Activated CD4-positive, alpha-beta memory T cell treated with anti-CD3 and anti-CD28 coated beads, Interleukin-2, amount 10 ng/mL, durations not matched to agents 7 days and 5 days (primary cell): ENCODE measurements around the gene IKZF1. TPM values are rescaled to one million over a fixed set of nuclear protein-coding genes. Genes with fewer than 3 reads are reported as not detected.

ENCODE experiments used
- CTCF ChIA-PET: fragments of 350-600 bp; sonication (Branson Sonifier 250); formaldehyde crosslinking; loops from one replicate; lab custom pipeline; 2021; ENCODE audit warnings: antibody characterized with exemption, inconsistent platforms; lab: Charles Lee
- POLR2A ChIA-PET: fragments of 350-600 bp; sonication (Branson Sonifier 250); formaldehyde crosslinking; loops from one replicate; lab custom pipeline; 2021; ENCODE audit warnings: antibody characterized with exemption; lab: Charles Lee
- DNase-seq: peaks from one replicate; pipeline ENCODE4 v3.0.0-alpha.2; 2020
- H3K27ac Mint-ChIP-seq: one replicate; pipeline ENCODE4 v1.8.0; 2021; ENCODE audit warnings: mild to moderate bottlenecking, mixed read lengths
- H3K27me3 Mint-ChIP-seq: one replicate; pipeline ENCODE4 v1.8.0; 2021; ENCODE audit warnings: mixed read lengths
- H3K36me3 Mint-ChIP-seq: one replicate; pipeline ENCODE4 v1.8.0; 2021; ENCODE audit warnings: low read depth, mixed read lengths
- H3K4me1 Mint-ChIP-seq: one replicate; pipeline ENCODE4 v1.8.0; 2021; ENCODE audit warnings: mixed read lengths
- H3K4me3 Mint-ChIP-seq: one replicate; pipeline ENCODE4 v1.8.0; 2021; ENCODE audit warnings: mild to moderate bottlenecking, mixed read lengths
- H3K9me3 Mint-ChIP-seq: one replicate; pipeline ENCODE4 v1.8.0; 2021; ENCODE audit warnings: mixed read lengths
- total RNA-seq, 2 experiments: library from RNA; stranded (reverse); gene quantifications; one replicate each; pipeline ENCODE4 v1.2.3, GENCODE V29; 2021

Gene IKZF1
- total RNA-seq, 2 experiments from 2014 or later, result 383 to 404 TPM

GRCh38 chr7:50329775-50330174 is 25.3 kb downstream of the IKZF1 start:
- Mint-ChIP-seq H3K27me3 (no peaks in the 10 kb centered on the region), H3K4me1 (peaks cover 35% of the 10 kb centered on the region), H3K27ac (no peak overlapping the region), H3K36me3 (peaks cover 37% of the 10 kb centered on the region), H3K4me3 (no peak overlapping the region), H3K9me3 (no peaks in the 10 kb centered on the region)
- ChIA-PET POLR2A (interaction anchor here (1.1 to 5.2 kb wide), 11 partner anchors 11 to 124 kb away, joined by 3 to 264 read pairs (median 6); partner anchors contain the start of gene IKZF1), CTCF (interaction anchor here (0.8 to 2.0 kb wide), 6 partner anchors 8 to 55 kb away, joined by 3 to 6 read pairs (median 3); no protein-coding TSS in a partner anchor)
- DNase-seq, result no peak

DNA sequence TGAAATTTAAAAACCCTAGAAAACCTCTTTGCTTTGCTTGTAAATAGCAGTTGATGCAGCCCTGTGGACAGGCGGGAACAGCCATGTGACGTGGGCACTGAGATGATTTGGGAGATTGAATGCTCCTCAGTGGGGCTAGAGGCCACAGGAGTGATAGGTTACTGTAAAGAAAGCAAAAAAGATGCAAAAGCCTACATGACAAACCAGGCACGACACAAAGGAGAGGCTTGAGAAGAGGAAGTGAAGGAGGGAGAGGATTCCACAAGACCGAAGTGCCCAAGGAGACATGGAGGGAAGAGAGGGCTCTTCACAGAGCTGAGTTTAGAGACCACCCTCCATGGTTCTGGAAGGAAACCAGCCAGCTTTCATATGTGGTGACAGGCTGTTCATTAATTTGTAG is 25.7 kb downstream of the IKZF1 start:
- no peaks in the 10 kb centered on the region for H3K9me3 Mint-ChIP-seq
- DNase-seq, result no peak
- H3K36me3 Mint-ChIP-seq, result peaks cover 32% of the 10 kb centered on the region
- H3K4me3 Mint-ChIP-seq, result no peak overlapping the region
- CTCF ChIA-PET, result interaction anchor here (0.9 to 2.0 kb wide), 9 partner anchors 9 to 103 kb away, joined by 3 to 7 read pairs (median 3); no protein-coding TSS in a partner anchor
- H3K27ac Mint-ChIP-seq, result no peak overlapping the region
- H3K4me1 Mint-ChIP-seq, result peaks cover 32% of the 10 kb centered on the region
- POLR2A ChIA-PET, result interaction anchor here (1.1 to 5.2 kb wide), 11 partner anchors 10 to 124 kb away, joined by 3 to 264 read pairs (median 12); partner anchors contain the start of gene IKZF1
- H3K27me3 Mint-ChIP-seq, result no peaks in the 10 kb centered on the region

GRCh38 chr7:50330696-50331095 is 26.2 kb downstream of the IKZF1 start:
- Mint-ChIP-seq H3K4me1 (peaks cover 32% of the 10 kb centered on the region), H3K4me3 (no peak overlapping the region), H3K27me3 (no peaks in the 10 kb centered on the region), H3K9me3 (no peaks in the 10 kb centered on the region), H3K27ac (no peak overlapping the region), H3K36me3 (peaks cover 29% of the 10 kb centered on the region)
- ChIA-PET CTCF (interaction anchor here (0.9 to 2.8 kb wide), 13 partner anchors 8 to 187 kb away, joined by 3 to 14 read pairs (median 4); no protein-coding TSS in a partner anchor), POLR2A (interaction anchor here (0.6 to 5.2 kb wide), 12 partner anchors 10 to 125 kb away, joined by 3 to 264 read pairs (median 9); partner anchors contain the start of gene IKZF1)
- peak; percentile 54 for DNase-seq

GRCh38 chr7:50331564-50332208 is 27.2 kb downstream of the IKZF1 start:
- Mint-ChIP-seq H3K27ac (no peak overlapping the region), H3K27me3 (no peaks in the 10 kb centered on the region), H3K9me3 (no peaks in the 10 kb centered on the region), H3K36me3 (peaks cover 26% of the 10 kb centered on the region), H3K4me1 (peaks cover 22% of the 10 kb centered on the region), H3K4me3 (no peak overlapping the region)
- ChIA-PET CTCF (interaction anchor here (0.8 to 2.8 kb wide), 14 partner anchors 9 to 188 kb away, joined by 3 to 14 read pairs (median 4); no protein-coding TSS in a partner anchor), POLR2A (interaction anchor here (0.7 to 5.2 kb wide), 12 partner anchors 9 to 127 kb away, joined by 3 to 264 read pairs (median 9); partner anchors contain the start of gene IKZF1)
- peak; percentile 53 for DNase-seq

DNA sequence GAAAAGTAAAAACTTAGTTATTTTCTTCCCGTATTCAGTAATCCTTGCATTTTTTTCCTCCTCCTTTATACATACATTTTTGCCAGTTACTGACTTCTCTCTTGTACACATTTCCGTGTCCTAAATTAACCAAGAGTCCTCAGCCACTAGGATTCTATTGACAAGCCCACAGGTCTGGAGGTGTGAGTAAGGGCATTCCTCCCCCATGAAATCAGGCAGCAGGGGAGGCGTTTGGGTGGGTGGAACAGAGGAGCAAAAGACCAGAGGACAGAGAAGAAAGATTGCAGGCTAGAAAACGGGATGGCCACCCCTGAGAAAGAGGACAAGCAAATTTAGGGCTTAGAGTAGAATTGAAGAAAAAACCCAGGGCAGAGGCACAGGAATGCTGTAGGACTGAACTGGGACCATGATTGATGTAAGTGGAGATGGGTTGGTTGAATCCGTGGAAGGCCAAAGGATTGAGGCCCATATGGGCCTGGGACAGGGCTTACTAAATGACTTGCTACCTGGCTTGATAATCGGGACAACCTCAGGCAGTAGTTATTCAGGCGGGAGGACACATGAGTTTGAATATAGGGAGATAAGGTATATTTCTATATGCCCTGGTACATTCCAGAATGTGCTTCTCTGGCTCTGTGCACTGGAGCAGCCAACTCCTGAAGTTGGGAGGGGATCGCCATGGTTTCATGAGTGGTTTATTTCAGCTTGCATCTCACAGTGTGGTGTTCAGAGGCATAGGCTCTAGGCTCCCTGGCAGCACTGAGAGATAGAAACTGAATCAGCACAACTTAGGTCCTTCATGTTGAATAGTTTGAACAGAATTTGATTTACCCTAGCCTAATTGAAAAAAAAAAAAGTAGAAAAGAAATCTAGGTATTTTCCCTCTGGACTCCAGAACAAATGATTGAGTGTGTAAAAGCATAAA is 28.0 kb downstream of the IKZF1 start:
- no peak overlapping the region for H3K27ac Mint-ChIP-seq

DNA sequence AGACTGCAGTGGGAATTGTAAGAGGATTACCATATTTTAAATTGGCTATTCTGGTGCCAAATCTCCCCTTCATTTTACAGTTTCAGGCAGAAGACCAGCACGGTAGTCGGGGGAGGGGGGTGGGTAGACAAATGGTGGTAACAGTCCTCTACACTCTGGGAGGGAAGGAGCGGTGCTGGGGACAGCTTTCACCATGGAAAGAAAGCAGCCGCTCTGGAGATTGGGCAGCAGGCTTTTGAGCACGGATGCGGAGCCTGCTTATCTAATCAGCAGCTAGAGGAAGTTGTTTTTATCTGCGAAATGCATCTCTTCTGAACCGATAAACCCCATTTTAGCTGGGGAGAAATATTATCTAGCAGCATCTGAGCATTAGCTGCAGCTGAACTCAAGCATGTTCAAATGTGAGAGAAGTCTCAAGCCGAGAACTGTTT is 28.7 kb downstream of the IKZF1 start:
- ChIA-PET POLR2A (interaction anchor here (0.7 to 5.2 kb wide), 11 partner anchors 7 to 127 kb away, joined by 3 to 264 read pairs (median 9); partner anchors contain the start of gene IKZF1), CTCF (interaction anchor here (0.7 to 2.8 kb wide), 6 partner anchors 10 to 128 kb away, joined by 3 to 14 read pairs (median 4); no protein-coding TSS in a partner anchor)
- no peak overlapping the region for H3K27ac Mint-ChIP-seq
- peaks cover 27% of the 10 kb centered on the region for H3K36me3 Mint-ChIP-seq
- H3K4me3 Mint-ChIP-seq, result no peak overlapping the region
- DNase-seq, result peak; percentile 65
- H3K4me1 Mint-ChIP-seq, result peaks cover 8% of the 10 kb centered on the region
- no peaks in the 10 kb centered on the region for H3K27me3 Mint-ChIP-seq
- H3K9me3 Mint-ChIP-seq, result no peaks in the 10 kb centered on the region

More for the DNA sequence above, 28.0 kb downstream of the IKZF1 start:
- POLR2A ChIA-PET, result interaction anchor here (0.8 to 5.2 kb wide), 12 partner anchors 8 to 127 kb away, joined by 3 to 264 read pairs (median 9); partner anchors contain the start of gene IKZF1
- no peaks in the 10 kb centered on the region for H3K9me3 Mint-ChIP-seq
- no peak for DNase-seq
- H3K27me3 Mint-ChIP-seq, result no peaks in the 10 kb centered on the region
- peaks cover 15% of the 10 kb centered on the region for H3K4me1 Mint-ChIP-seq
- peaks cover 27% of the 10 kb centered on the region for H3K36me3 Mint-ChIP-seq
- H3K4me3 Mint-ChIP-seq, result no peak overlapping the region
- CTCF ChIA-PET, result interaction anchor here (0.8 to 2.8 kb wide), 11 partner anchors 11 to 189 kb away, joined by 3 to 14 read pairs (median 5); no protein-coding TSS in a partner anchor

DNA sequence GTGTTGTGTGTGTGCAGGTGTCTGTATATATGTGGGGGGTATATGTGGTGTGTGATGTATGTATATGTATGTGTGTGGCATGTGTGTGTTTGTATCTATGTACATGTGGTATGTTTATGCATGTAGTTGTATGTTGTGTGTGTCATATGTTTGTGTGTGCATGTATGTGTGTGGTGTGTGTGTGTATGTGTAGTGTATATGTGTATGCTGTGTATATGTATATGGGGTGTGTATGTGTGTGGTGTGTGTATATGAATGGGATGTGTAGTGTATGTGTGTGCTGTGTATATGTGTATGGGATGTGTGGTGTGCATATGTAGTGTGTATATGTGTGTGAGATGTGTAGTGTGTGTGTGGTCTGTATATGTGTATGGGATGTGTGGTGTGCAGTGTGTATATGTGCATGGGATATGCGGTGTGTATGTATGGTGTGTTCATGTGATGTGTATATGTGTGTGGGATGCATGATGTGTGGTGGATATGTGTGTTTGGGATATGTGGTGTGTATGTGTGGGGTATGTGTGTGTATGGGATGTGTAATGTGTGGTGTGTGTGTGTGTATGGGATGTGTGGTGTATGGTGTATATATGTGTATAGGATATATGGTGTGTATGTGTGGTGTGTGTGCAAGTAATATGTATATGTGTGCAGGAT is 30.0 kb downstream of the IKZF1 start:
- Mint-ChIP-seq H3K9me3 (no peaks in the 10 kb centered on the region), H3K27ac (no peak overlapping the region), H3K4me1 (no peaks in the 10 kb centered on the region), H3K27me3 (no peaks in the 10 kb centered on the region), H3K36me3 (peaks cover 32% of the 10 kb centered on the region), H3K4me3 (no peak overlapping the region)
- ChIA-PET CTCF (interaction anchor here (1.4 kb wide), 1 partner anchor 32 kb away, joined by 5 read pairs; no protein-coding TSS in a partner anchor), POLR2A (interaction anchor here (1.6 to 5.2 kb wide), 5 partner anchors 12 to 128 kb away, joined by 4 to 264 read pairs (median 28); partner anchors contain the start of gene IKZF1)
- no peak for DNase-seq

- Mint-ChIP-seq H3K27me3 (no peaks in the 10 kb centered on the region), H3K9me3 (no peaks in the 10 kb centered on the region), H3K4me1 (no peaks in the 10 kb centered on the region), H3K4me3 (no peak overlapping the region), H3K27ac (no peak overlapping the region), H3K36me3 (peaks cover 38% of the 10 kb centered on the region)
- ChIA-PET POLR2A (interaction anchor here (0.7 to 20.5 kb wide), 10 partner anchors 10 to 129 kb away, joined by 3 to 1125 read pairs (median 14); partner anchors contain the start of gene IKZF1), CTCF (interaction anchor here (0.7 to 7.6 kb wide), 4 partner anchors 17 to 130 kb away, joined by 3 to 50 read pairs (median 4); no protein-coding TSS in a partner anchor)
- no peak for DNase-seq
Observed at GRCh38 chr7:50335230-50335794, 30.8 kb downstream of the IKZF1 start.

DNA sequence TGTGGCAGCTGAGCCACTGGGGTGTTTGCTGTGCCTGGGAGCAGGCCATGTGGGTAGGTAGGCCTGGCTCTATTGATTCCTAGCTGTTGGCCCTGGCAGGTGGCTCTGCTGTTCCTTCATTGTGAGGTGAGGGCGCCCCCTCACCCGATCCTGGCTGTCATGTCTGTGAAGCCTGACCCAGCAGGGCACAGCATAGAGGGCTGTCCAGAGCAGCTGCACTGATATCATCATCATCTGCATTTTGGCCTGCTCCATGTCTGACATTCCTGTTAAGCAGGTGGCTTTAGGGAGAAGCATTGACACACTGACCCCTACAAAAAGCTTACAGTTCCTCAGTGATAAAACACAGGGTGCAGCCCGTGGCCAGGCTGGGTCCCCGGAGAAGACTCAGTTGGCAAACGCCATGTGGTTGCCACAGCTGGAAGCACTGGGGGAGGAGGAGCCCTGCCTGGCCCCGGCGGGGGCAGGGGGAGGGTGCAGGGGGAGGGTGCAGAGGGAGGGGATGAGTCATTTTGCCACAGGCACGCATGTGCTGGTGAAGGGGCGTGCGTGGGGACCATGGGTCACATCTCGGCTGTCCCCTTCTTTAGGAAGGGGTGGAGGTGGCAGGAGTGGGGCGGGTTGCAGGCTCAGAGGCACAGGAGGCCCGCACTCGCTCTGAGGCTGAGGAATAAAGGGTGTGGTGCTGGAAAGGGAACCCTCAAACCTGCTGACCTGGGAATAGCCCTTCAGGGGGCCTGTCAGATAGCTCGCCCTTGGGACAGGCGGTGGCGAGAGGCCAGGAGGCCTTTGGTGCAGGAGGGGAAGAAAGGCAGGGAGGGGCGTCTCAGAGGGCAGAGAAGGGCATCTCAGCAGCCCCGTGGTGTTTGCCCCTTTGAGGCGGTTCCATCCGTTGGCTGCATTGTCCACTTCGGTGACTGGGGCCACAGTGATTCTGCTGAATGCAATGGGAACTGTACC is 31.6 kb downstream of the IKZF1 start:
- Mint-ChIP-seq H3K4me1 (no peaks in the 10 kb centered on the region), H3K9me3 (no peaks in the 10 kb centered on the region), H3K36me3 (peaks cover 42% of the 10 kb centered on the region), H3K4me3 (no peak overlapping the region), H3K27ac (no peak overlapping the region), H3K27me3 (no peaks in the 10 kb centered on the region)
- ChIA-PET POLR2A (interaction anchor here (0.7 to 20.5 kb wide), 13 partner anchors 10 to 130 kb away, joined by 3 to 1125 read pairs (median 6); partner anchors contain the start of gene IKZF1), CTCF (interaction anchor here (0.7 to 7.6 kb wide), 7 partner anchors 11 to 131 kb away, joined by 3 to 50 read pairs (median 4); no protein-coding TSS in a partner anchor)
- peak; percentile 87 for DNase-seq

- Mint-ChIP-seq H3K27ac (no peak overlapping the region), H3K9me3 (no peaks in the 10 kb centered on the region), H3K27me3 (no peaks in the 10 kb centered on the region), H3K4me1 (no peaks in the 10 kb centered on the region), H3K36me3 (peaks cover 51% of the 10 kb centered on the region), H3K4me3 (no peak overlapping the region)
- ChIA-PET CTCF (interaction anchor here (1.0 to 7.6 kb wide), 7 partner anchors 10 to 131 kb away, joined by 3 to 50 read pairs (median 4); no protein-coding TSS in a partner anchor), POLR2A (interaction anchor here (0.8 to 20.5 kb wide), 14 partner anchors 11 to 131 kb away, joined by 3 to 1125 read pairs (median 10); partner anchors contain the start of gene IKZF1)
- DNase-seq, result no peak
Observed at GRCh38 chr7:50336894-50337703, 32.6 kb downstream of the IKZF1 start.
